Adipocyte (in vitro differentiated cells): ENCODE data around the gene NR6A1.

Experiments used
- DNase-seq: peaks from one replicate; pipeline ENCODE4 v3.0.0-alpha.2; 2015; ENCODE audit warnings: low read depth
- H3K27me3 ChIP-seq: replicated peaks from 2 replicates; pipeline ENCODE4 v1.7.0; 2013; ENCODE audit warnings: mild to moderate bottlenecking, low read length, moderate library complexity; ENCODE audit not compliant: control insufficient read depth, insufficient read depth
- H3K36me3 ChIP-seq: 2 replicates; pipeline ENCODE4 v1.7.0; 2013; ENCODE audit warnings: low read length, mild to moderate bottlenecking, moderate library complexity; ENCODE audit not compliant: control insufficient read depth, insufficient read depth, severe bottlenecking
- H3K4me1 ChIP-seq: 2 replicates; pipeline ENCODE4 v1.7.0; 2013; ENCODE audit warnings: mild to moderate bottlenecking, low read length, moderate library complexity; ENCODE audit not compliant: control insufficient read depth, insufficient read depth
- H3K4me3 ChIP-seq: 2 replicates; pipeline ENCODE4 v1.7.0; 2013; ENCODE audit warnings: mild to moderate bottlenecking, low read length, moderate library complexity
- H3K9ac ChIP-seq: 2 replicates; pipeline ENCODE4 v1.7.0; 2013; ENCODE audit warnings: mild to moderate bottlenecking, low read length, moderate library complexity
- H3K9me3 ChIP-seq: 2 replicates; pipeline ENCODE4 v1.7.0; 2013; ENCODE audit warnings: mild to moderate bottlenecking, low read length, moderate library complexity; ENCODE audit not compliant: control insufficient read depth

NR6A1 gene

GRCh38 chr9:124808246-124808956 is 37.3 kb upstream of the NR6A1 start:
- H3K36me3 ChIP-seq, result no peaks in the 10 kb centered on the region
- no peaks in the 10 kb centered on the region for H3K27me3 ChIP-seq
- DNase-seq, result no peak

GRCh38 chr9:124805186-124805585 is 34.1 kb upstream of the NR6A1 start:
- Histone ChIP-seq H3K27me3 (peaks cover 5% of the 10 kb centered on the region), H3K36me3 (no peaks in the 10 kb centered on the region), H3K4me1 (no peaks in the 10 kb centered on the region), H3K9ac (no peak overlapping the region), H3K9me3 (no peaks in the 10 kb centered on the region), H3K4me3 (no peak overlapping the region)
- no peak for DNase-seq

More at GRCh38 chr9:124808246-124808956, 37.3 kb upstream of the NR6A1 start:
- no peaks in the 10 kb centered on the region for H3K9me3 ChIP-seq
- no peak overlapping the region for H3K9ac ChIP-seq
- H3K4me1 ChIP-seq, result peaks cover 27% of the 10 kb centered on the region
- H3K4me3 ChIP-seq, result no peak overlapping the region

GRCh38 chr9:124803911-124804310 is 32.8 kb upstream of the NR6A1 start:
- H3K27me3 ChIP-seq, result peaks cover 5% of the 10 kb centered on the region
- no peak for DNase-seq
- no peak overlapping the region for H3K9ac ChIP-seq
- H3K4me3 ChIP-seq, result no peak overlapping the region
- no peaks in the 10 kb centered on the region for H3K9me3 ChIP-seq
- H3K4me1 ChIP-seq, result no peaks in the 10 kb centered on the region
- no peaks in the 10 kb centered on the region for H3K36me3 ChIP-seq

GRCh38 chr9:124802426-124802825 is 31.3 kb upstream of the NR6A1 start:
- peaks cover 6% of the 10 kb centered on the region for H3K4me1 ChIP-seq

GRCh38 chr9:124801356-124801755 is 30.2 kb upstream of the NR6A1 start:
- Histone ChIP-seq H3K4me3 (no peak overlapping the region), H3K4me1 (peaks cover 16% of the 10 kb centered on the region), H3K9ac (no peak overlapping the region), H3K27me3 (peaks cover 5% of the 10 kb centered on the region), H3K36me3 (no peaks in the 10 kb centered on the region), H3K9me3 (no peaks in the 10 kb centered on the region)
- no peak for DNase-seq

More at GRCh38 chr9:124802426-124802825, 31.3 kb upstream of the NR6A1 start:
- no peak for DNase-seq
- no peak overlapping the region for H3K9ac ChIP-seq
- no peaks in the 10 kb centered on the region for H3K9me3 ChIP-seq
- peaks cover 5% of the 10 kb centered on the region for H3K27me3 ChIP-seq
- no peaks in the 10 kb centered on the region for H3K36me3 ChIP-seq
- H3K4me3 ChIP-seq, result no peak overlapping the region

GRCh38 chr9:124800306-124801259 is 29.5 kb upstream of the NR6A1 start:
- Histone ChIP-seq H3K4me1 (peaks cover 24% of the 10 kb centered on the region), H3K36me3 (no peaks in the 10 kb centered on the region), H3K9me3 (no peaks in the 10 kb centered on the region), H3K4me3 (no peak overlapping the region), H3K9ac (no peak overlapping the region), H3K27me3 (peaks cover 5% of the 10 kb centered on the region)
- DNase-seq, result no peak

- Histone ChIP-seq H3K9me3 (no peaks in the 10 kb centered on the region), H3K36me3 (no peaks in the 10 kb centered on the region), H3K27me3 (peaks cover 5% of the 10 kb centered on the region), H3K4me3 (no peak overlapping the region), H3K4me1 (peaks cover 25% of the 10 kb centered on the region), H3K9ac (no peak overlapping the region)
- DNase-seq, result no peak
These were observed 28.3 kb upstream of the NR6A1 start for GRCh38 chr9:124799274-124800006.

- Histone ChIP-seq H3K36me3 (no peaks in the 10 kb centered on the region), H3K9ac (no peak overlapping the region), H3K9me3 (no peaks in the 10 kb centered on the region), H3K4me3 (no peak overlapping the region), H3K27me3 (peaks cover 5% of the 10 kb centered on the region), H3K4me1 (peaks cover 34% of the 10 kb centered on the region)
- DNase-seq, result no peak
These were observed 26.4 kb upstream of the NR6A1 start for GRCh38 chr9:124797343-124798103.

- H3K9ac ChIP-seq, result no peak overlapping the region
- peaks cover 1% of the 10 kb centered on the region for H3K27me3 ChIP-seq
- DNase-seq, result peak; percentile 38
- H3K4me3 ChIP-seq, result no peak overlapping the region
- no peaks in the 10 kb centered on the region for H3K36me3 ChIP-seq
- no peaks in the 10 kb centered on the region for H3K9me3 ChIP-seq
- H3K4me1 ChIP-seq, result peaks cover 34% of the 10 kb centered on the region
These were observed 24.8 kb upstream of the NR6A1 start for GRCh38 chr9:124795881-124796431.

GRCh38 chr9:124794902-124795491 is 23.9 kb upstream of the NR6A1 start:
- Histone ChIP-seq H3K27me3 (no peaks in the 10 kb centered on the region), H3K36me3 (no peaks in the 10 kb centered on the region), H3K9me3 (no peaks in the 10 kb centered on the region), H3K4me3 (no peak overlapping the region), H3K4me1 (peaks cover 34% of the 10 kb centered on the region), H3K9ac (no peak overlapping the region)
- no peak for DNase-seq
